OCI-LY1 (cell line): ENCODE results near the gene POLR1E.

ENCODE experiments used
- EZH2 ChIP-seq: fragments of 200-600 bp; sonication (generic), shearing (Covaris generic); IDR thresholded peaks from 2 replicates; pipeline ENCODE4 v1.8.0; 2017; ENCODE audit warnings: borderline replicate concordance, mixed run types, mild to moderate bottlenecking, antibody characterized with exemption, low read length, moderate library complexity, mixed read lengths
- TF ChIP-seq, protein P1 (sequence below): fragments of 200-600 bp; sonication (generic), shearing (Covaris generic); IDR thresholded peaks from 2 replicates; pipeline ENCODE4 v1.5.1; 2017; ENCODE audit warnings: mild to moderate bottlenecking, antibody characterized with exemption, low read length, moderate library complexity, mixed read lengths

DNA sequence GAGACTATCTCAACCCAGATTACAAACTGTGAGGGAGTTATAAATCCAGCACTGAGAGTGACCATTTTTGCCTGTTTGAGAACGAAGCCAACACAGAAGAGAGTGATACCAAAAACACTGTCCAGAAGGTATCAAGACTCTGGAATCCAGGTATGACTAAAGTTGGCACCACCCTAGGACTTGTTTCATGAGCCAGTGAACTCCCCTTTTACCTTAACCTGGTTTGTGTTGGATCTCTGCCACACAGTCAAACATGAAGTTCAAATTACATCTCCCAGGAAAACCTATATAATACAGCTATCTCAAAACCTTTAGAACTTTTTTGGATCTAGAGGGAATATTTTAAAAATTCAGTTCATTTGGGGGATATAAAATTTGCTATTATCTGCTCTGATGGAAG lies 31.9 kb upstream of the POLR1E start:
- TF ChIP-seq, protein P1, sequence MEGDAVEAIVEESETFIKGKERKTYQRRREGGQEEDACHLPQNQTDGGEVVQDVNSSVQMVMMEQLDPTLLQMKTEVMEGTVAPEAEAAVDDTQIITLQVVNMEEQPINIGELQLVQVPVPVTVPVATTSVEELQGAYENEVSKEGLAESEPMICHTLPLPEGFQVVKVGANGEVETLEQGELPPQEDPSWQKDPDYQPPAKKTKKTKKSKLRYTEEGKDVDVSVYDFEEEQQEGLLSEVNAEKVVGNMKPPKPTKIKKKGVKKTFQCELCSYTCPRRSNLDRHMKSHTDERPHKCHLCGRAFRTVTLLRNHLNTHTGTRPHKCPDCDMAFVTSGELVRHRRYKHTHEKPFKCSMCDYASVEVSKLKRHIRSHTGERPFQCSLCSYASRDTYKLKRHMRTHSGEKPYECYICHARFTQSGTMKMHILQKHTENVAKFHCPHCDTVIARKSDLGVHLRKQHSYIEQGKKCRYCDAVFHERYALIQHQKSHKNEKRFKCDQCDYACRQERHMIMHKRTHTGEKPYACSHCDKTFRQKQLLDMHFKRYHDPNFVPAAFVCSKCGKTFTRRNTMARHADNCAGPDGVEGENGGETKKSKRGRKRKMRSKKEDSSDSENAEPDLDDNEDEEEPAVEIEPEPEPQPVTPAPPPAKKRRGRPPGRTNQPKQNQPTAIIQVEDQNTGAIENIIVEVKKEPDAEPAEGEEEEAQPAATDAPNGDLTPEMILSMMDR: no peak
- no peak for TF ChIP-seq EZH2
